Measurements from ENCODE around the gene KCNMA1. TPM values are rescaled to one million over a fixed set of nuclear protein-coding genes. Genes with fewer than 3 reads are reported as not detected.

The KCNMA1 gene
- total and polyA plus RNA-seq, 9 of the 15 experiments (the other 6 are each of a cell fraction or from before 2014, with no cell fraction given): 0.01 to 0.95 (median 0.15) TPM; not detected in 4

DNA sequence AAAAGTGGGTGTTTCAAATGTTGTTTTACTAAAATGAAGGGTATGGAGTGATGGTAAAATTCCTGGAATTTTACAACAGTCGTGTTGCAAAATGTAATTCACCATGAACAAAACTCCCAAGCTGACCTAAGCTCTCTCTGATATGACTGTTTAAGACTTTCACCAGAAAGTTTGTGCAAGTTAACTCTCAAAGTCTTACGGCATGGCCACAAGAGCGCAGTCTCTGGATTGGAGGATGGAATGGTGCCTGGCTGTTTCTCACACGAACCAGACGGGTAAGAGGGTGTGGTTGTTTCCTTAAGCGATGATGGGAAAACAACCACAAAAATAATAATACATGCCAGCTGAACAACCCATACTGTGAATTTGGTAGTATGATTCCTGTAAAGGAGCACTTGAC lies 662.5 kb downstream of the KCNMA1 start:
- no peaks in the 10 kb centered on the region for H4K20me1 ChIP-seq (replicated peaks; ENCODE audit: control insufficient read depth, insufficient read depth, low read length)
- POLR2A ChIA-PET: interaction anchor here (0.8 kb wide), 1 partner anchor 25 kb away, joined by 3 read pairs; no protein-coding TSS in a partner anchor
- FAIRE-seq (no peak), DNase-seq (ENCODE audit: extremely low read depth in 1 of 4, low spot score in 3 of 4) (no peak), ATAC-seq (no peak)
- in situ Hi-C loops (cut with MboI) (no loop called here), intact Hi-C loops (cut with micrococcal nuclease) (no loop called here)
- no TSS peak for BruUV-seq (replicated peaks)
- 1% methylated on average over 6 of the region's 6 CpGs for WGBS (ENCODE audit: insufficient coverage, low coverage, missing lambda C conversion rate)
- TF ChIP-seq MAZ (CRISPR knock-in tag; conservative IDR thresholded peaks at IDR 0.05 in 1 of 2, IDR thresholded peaks at IDR 0.05 in 1 of 2) (no peak), ZFP30 (CRISPR knock-in tag; IDR thresholded peaks at IDR 0.05; ENCODE audit: borderline replicate concordance) (no peak), PHF20 (IDR thresholded peaks at IDR 0.05; ENCODE audit: partially characterized antibody) (no peak), ZNF165 (CRISPR knock-in tag; IDR thresholded peaks at IDR 0.05; ENCODE audit: borderline replicate concordance) (no peak), HCFC1 (IDR thresholded peaks at IDR 0.05; ENCODE audit: low read depth, low read length) (no peak), TAF9B (IDR thresholded peaks at IDR 0.05; ENCODE audit: partially characterized antibody) (no peak), ZNF408 (CRISPR knock-in tag; IDR thresholded peaks at IDR 0.05; ENCODE audit: low read depth) (no peak), NFYB (IDR thresholded peaks at IDR 0.05; ENCODE audit: extremely low read depth, insufficient read length) (no peak), KLF6 (CRISPR knock-in tag; IDR thresholded peaks at IDR 0.05; ENCODE audit: borderline replicate concordance) (no peak), NELFE (IDR thresholded peaks at IDR 0.05; ENCODE audit: insufficient read depth, insufficient read length) (no peak), BCL6 (CRISPR knock-in tag; IDR thresholded peaks at IDR 0.05) (no peak), MCM2 (IDR thresholded peaks at IDR 0.05; ENCODE audit: low read depth) (no peak), MTA1 (IDR thresholded peaks at IDR 0.05; ENCODE audit: borderline replicate concordance) (no peak), HDGF (IDR thresholded peaks at IDR 0.05) (no peak), CEBPG (CRISPR knock-in tag; IDR thresholded peaks at IDR 0.05) (no peak), CEBPG (tag; conservative IDR thresholded peaks at IDR 0.05 in 1 of 2, IDR thresholded peaks at IDR 0.05 in 1 of 2) (no peak)
- TF ChIP-seq, protein P1, sequence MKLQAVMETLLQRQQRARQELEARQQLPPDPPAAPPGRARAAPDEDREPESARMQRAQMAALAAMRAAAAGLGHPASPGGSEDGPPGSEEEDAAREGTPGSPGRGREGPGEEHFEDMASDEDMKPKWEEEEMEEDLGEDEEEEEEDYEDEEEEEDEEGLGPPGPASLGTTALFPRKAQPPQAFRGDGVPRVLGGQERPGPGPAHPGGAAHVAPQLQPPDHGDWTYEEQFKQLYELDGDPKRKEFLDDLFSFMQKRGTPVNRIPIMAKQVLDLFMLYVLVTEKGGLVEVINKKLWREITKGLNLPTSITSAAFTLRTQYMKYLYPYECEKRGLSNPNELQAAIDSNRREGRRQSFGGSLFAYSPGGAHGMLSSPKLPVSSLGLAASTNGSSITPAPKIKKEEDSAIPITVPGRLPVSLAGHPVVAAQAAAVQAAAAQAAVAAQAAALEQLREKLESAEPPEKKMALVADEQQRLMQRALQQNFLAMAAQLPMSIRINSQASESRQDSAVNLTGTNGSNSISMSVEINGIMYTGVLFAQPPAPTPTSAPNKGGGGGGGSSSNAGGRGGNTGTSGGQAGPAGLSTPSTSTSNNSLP (IDR thresholded peaks at IDR 0.05; ENCODE audit: borderline replicate concordance, low read depth, low read length): no peak
- TF ChIP-seq, protein P2, sequence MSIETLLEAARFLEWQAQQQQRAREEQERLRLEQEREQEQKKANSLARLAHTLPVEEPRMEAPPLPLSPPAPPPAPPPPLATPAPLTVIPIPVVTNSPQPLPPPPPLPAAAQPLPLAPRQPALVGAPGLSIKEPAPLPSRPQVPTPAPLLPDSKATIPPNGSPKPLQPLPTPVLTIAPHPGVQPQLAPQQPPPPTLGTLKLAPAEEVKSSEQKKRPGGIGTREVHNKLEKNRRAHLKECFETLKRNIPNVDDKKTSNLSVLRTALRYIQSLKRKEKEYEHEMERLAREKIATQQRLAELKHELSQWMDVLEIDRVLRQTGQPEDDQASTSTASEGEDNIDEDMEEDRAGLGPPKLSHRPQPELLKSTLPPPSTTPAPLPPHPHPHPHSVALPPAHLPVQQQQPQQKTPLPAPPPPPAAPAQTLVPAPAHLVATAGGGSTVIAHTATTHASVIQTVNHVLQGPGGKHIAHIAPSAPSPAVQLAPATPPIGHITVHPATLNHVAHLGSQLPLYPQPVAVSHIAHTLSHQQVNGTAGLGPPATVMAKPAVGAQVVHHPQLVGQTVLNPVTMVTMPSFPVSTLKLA (conservative IDR thresholded peaks at IDR 0.05): no peak
- H3K36me3 ChIP-seq (ENCODE audit: control insufficient read depth, insufficient read depth, low read length): no peaks in the 10 kb centered on the region
- H3K4me3 ChIP-seq: no peak overlapping the region
- no peaks in the 10 kb centered on the region for H3K9me1 ChIP-seq (ENCODE audit: control insufficient read depth, insufficient read depth, low read length)
- peaks cover 0 to 12% of the 10 kb centered on the region in 2 experiments; a peak in 3 of 5 replicates for H3K27me3 ChIP-seq (ENCODE audit: control insufficient read depth in 2 of 2, insufficient read depth in 2 of 2, low read length in 2 of 2)
- H3K9me3 ChIP-seq (replicated peaks; ENCODE audit: control insufficient read depth, insufficient read depth, low read depth, low read length): no peaks in the 10 kb centered on the region
- no peaks in the 10 kb centered on the region for H3K4me1 ChIP-seq (replicated peaks in 1 of 2; ENCODE audit: control insufficient read depth in 2 of 2, insufficient read depth in 2 of 2, low read length in 2 of 2)
- no peak overlapping the region for H3K4me2 ChIP-seq (ENCODE audit: insufficient read depth, low read length)
- H3K9ac ChIP-seq (ENCODE audit: insufficient read depth in 1 of 2, low read depth in 2 of 2, low read length in 2 of 2): no peak overlapping the region
- H3K79me2 ChIP-seq (ENCODE audit: control insufficient read depth, insufficient read depth, low read length): no peaks in the 10 kb centered on the region
- CTCF ChIA-PET (ENCODE audit: low intra/inter-chr PET ratio): no interaction called here
- H3K27ac ChIP-seq (ENCODE audit: extremely low read depth, low read depth, low read length): no peak overlapping the region
- H2AFZ ChIP-seq (ENCODE audit: low read depth, low read length): no peak overlapping the region
